Heart left ventricle (tissue), 13 donors: ENCODE measurements around the gene SLC25A13.

ENCODE experiments used
- POLR2A ChIP-seq, 2 donors: fragments of 450-650 bp; IDR thresholded peaks; one replicate each; pipeline ENCODE4 v1.6.1; 2017; ENCODE audit warnings: antibody characterized with exemption in 2 of 2, mild to moderate bottlenecking in 2 of 2, moderate library complexity in 2 of 2
- TF ChIP-seq, protein P1 (sequence below), 12 donors: fragments of 200-600 bp; sonication (generic) in 4 of 12; IDR thresholded peaks; one replicate each; pipeline versions ENCODE4 v1.5.0 to v1.8.0; 2018 to 2022; ENCODE audit warnings: antibody characterized with exemption in 12 of 12, mild to moderate bottlenecking in 5 of 12
- donor health status: ischemic (EF 13 %, LVEDD 7.1; RV severe dilation, severe dysfunction).
- donor health status: DM: no; HTN: yes; CAD: no.
- donor health status: DM: no; HTN: no; CAD: no.
- donor health status: ischemic (EF 25% LVEDD 6.9; RV normal size, moderate dysfunction).
- donor health status: ischemic (EF 25% LVEDD 5.7; RV mildly dilated, moderate dysfunction).
- donor health status: ischemic (EF 35%, LVEDD 5.7; RV mildly dilated, moderate dysfunction).
- donor health status: nonischemic (EF 11% LVEDD 7.7; RV severe dilation, severe dysfunction).
- donor health status: DM: yes; HTN: yes; CAD: no.
- donor health status: PGD.
- donor health status: ischemic (EF 29% LVEDD 5.4; RV normal size, mild dysfunction).
- donor health status: nonischemic (EF 23%, LVEDD 6.1; RV moderate dilation, normal function).

DNA sequence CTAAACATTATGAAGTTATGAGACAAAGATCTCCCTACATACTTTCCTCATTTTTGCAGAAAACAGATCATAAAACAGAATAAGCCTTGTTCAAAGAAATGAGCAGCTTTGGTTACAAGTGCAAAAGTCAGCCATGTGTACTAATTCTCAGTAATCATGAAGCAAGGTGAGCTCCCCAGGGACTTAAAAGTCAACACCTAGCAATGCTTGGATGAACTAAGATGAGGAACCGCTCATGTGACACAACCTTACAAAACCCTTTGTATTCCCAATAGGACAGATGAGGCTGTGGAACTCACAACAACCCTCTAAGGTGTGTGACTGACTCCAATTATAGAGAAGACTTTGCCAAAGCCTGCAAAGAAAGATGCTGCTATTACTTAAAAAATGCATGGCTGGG is 154.5 kb downstream of the SLC25A13 start:
- no peak for TF ChIP-seq POLR2A (IDR thresholded peaks at IDR 0.05)
- TF ChIP-seq, protein P1, sequence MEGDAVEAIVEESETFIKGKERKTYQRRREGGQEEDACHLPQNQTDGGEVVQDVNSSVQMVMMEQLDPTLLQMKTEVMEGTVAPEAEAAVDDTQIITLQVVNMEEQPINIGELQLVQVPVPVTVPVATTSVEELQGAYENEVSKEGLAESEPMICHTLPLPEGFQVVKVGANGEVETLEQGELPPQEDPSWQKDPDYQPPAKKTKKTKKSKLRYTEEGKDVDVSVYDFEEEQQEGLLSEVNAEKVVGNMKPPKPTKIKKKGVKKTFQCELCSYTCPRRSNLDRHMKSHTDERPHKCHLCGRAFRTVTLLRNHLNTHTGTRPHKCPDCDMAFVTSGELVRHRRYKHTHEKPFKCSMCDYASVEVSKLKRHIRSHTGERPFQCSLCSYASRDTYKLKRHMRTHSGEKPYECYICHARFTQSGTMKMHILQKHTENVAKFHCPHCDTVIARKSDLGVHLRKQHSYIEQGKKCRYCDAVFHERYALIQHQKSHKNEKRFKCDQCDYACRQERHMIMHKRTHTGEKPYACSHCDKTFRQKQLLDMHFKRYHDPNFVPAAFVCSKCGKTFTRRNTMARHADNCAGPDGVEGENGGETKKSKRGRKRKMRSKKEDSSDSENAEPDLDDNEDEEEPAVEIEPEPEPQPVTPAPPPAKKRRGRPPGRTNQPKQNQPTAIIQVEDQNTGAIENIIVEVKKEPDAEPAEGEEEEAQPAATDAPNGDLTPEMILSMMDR (IDR thresholded peaks at IDR 0.05): no peak
